Measurements from ENCODE around the gene AGBL5. TPM values are rescaled to one million over a fixed set of nuclear protein-coding genes. Genes with fewer than 3 reads are reported as not detected.

AGBL5 gene
- total RNA-seq, 1 donor from 2014 or later = 68.3 TPM

DNA sequence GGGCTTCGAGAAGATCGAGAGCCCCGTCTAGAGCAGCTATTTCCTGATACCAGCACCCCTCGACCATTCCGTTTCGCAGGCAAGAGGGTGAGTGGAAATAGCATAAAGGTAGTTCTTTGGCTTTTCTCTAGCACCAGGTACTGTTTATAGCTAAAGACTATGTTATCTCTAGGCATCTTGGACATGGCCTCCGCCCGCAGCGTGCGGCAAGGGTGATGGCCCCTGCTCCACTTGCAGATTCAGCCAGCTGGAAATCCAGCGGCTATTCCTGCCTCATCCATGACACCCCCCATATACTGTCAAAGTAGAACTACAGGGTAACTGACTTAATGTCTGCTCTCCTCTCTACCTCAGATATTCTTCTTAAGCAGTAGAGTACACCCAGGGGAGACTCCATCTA is 3.3 kb downstream of the AGBL5 start:
- H3K36me3 ChIP-seq = no peaks in the 10 kb centered on the region
- no peak overlapping the region for H3K27ac ChIP-seq
- peaks cover 3% of the 10 kb centered on the region for H3K79me2 ChIP-seq (ENCODE audit: low read depth)
- no peak overlapping the region for H2AFZ ChIP-seq (replicated peaks)
- H3K9me3 ChIP-seq (ENCODE audit: low read depth) = no peaks in the 10 kb centered on the region
- Mint-ChIP-seq H3K36me3 (peaks cover 46% of the 10 kb centered on the region), H3K27ac (no peak overlapping the region), H3K27me3 (ENCODE audit: insufficient read depth, low read depth) (peaks cover 20% of the 10 kb centered on the region), H3K4me1 (peaks cover 22% of the 10 kb centered on the region), H3K9me3 (peaks cover 14% of the 10 kb centered on the region), H3K4me3 (no peak overlapping the region)
- no peaks in the 10 kb centered on the region for H4K20me1 ChIP-seq (ENCODE audit: low read depth)
- H3K4me3 ChIP-seq = no peak overlapping the region
- no peak overlapping the region for H3K9ac ChIP-seq
- H3K4me2 ChIP-seq = no peak overlapping the region
- DNase-seq (ENCODE audit: low spot score) = no peak
- TF ChIP-seq, protein P1, sequence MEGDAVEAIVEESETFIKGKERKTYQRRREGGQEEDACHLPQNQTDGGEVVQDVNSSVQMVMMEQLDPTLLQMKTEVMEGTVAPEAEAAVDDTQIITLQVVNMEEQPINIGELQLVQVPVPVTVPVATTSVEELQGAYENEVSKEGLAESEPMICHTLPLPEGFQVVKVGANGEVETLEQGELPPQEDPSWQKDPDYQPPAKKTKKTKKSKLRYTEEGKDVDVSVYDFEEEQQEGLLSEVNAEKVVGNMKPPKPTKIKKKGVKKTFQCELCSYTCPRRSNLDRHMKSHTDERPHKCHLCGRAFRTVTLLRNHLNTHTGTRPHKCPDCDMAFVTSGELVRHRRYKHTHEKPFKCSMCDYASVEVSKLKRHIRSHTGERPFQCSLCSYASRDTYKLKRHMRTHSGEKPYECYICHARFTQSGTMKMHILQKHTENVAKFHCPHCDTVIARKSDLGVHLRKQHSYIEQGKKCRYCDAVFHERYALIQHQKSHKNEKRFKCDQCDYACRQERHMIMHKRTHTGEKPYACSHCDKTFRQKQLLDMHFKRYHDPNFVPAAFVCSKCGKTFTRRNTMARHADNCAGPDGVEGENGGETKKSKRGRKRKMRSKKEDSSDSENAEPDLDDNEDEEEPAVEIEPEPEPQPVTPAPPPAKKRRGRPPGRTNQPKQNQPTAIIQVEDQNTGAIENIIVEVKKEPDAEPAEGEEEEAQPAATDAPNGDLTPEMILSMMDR (IDR thresholded peaks at IDR 0.05) = no peak
- TF ChIP-seq EZH2phosphoT487 (IDR thresholded peaks at IDR 0.05) (no peak), EZH2 (IDR thresholded peaks at IDR 0.05) (no peak)
- H3K27me3 ChIP-seq = no peaks in the 10 kb centered on the region
- no peaks in the 10 kb centered on the region for H3K4me1 ChIP-seq
- peaks cover 20% of the 10 kb centered on the region for H3F3A ChIP-seq (ENCODE audit: low read depth)

DNA sequence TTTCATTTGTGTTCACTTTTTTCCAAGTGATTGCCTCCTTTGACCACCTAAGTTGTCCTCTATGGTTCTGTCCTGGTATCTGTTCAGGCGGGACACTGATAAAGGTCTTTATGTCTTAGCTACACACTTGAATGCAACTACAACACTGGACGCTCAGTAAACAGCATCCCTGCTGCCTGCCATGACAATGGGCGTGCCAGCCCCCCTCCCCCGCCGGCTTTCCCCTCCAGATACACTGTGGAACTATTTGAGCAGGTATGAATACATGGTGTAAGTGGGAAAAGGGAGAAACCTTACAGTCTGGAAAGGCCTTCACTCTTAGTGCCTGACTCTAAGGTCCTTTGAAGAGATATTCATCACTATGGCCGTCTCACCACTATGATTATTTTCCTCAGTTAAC is 5.7 kb downstream of the AGBL5 start:
- Histone ChIP-seq H2AFZ (replicated peaks) (no peak overlapping the region), H3K79me2 (ENCODE audit: low read depth) (no peaks in the 10 kb centered on the region), H3K4me3 (no peak overlapping the region), H3F3A (ENCODE audit: low read depth) (peaks cover 2% of the 10 kb centered on the region), H4K20me1 (ENCODE audit: low read depth) (no peaks in the 10 kb centered on the region), H3K27me3 (no peaks in the 10 kb centered on the region), H3K36me3 (no peaks in the 10 kb centered on the region), H3K4me1 (no peaks in the 10 kb centered on the region), H3K9me3 (ENCODE audit: low read depth) (no peaks in the 10 kb centered on the region), H3K9ac (no peak overlapping the region), H3K27ac (no peak overlapping the region), H3K4me2 (no peak overlapping the region)
- Mint-ChIP-seq H3K36me3 (peaks cover 42% of the 10 kb centered on the region), H3K27ac (no peak overlapping the region), H3K9me3 (no peaks in the 10 kb centered on the region), H3K27me3 (ENCODE audit: insufficient read depth, low read depth) (peaks cover 6% of the 10 kb centered on the region), H3K4me1 (peaks cover 11% of the 10 kb centered on the region), H3K4me3 (no peak overlapping the region)
- no peak for DNase-seq (ENCODE audit: low spot score)
- no peak for TF ChIP-seq EZH2 (IDR thresholded peaks at IDR 0.05)
- TF ChIP-seq, protein P1 (IDR thresholded peaks at IDR 0.05) = no peak
- TF ChIP-seq EZH2phosphoT487 (IDR thresholded peaks at IDR 0.05) = no peak

DNA sequence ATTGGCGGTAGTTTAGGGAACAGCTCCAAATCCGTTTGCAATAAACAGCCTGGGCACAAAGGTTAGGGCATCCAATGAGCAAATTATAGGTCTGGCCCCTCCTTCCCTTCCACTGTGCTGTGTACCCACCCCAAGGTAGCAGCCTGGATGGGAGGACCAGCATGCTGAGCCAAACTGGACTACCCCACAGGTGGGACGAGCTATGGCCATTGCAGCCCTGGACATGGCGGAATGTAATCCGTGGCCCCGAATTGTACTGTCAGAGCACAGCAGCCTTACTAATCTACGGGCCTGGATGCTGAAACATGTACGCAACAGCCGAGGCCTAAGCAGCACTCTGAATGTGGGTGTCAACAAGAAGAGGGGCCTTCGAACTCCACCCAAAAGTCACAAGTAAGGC is 6.7 kb downstream of the AGBL5 start:
- Histone ChIP-seq H3K4me3 (no peak overlapping the region), H3K4me1 (no peaks in the 10 kb centered on the region), H3F3A (ENCODE audit: low read depth) (peaks cover 2% of the 10 kb centered on the region), H3K27ac (no peak overlapping the region), H3K79me2 (ENCODE audit: low read depth) (no peaks in the 10 kb centered on the region), H2AFZ (replicated peaks) (no peak overlapping the region), H3K4me2 (no peak overlapping the region), H3K27me3 (no peaks in the 10 kb centered on the region), H3K36me3 (no peaks in the 10 kb centered on the region), H4K20me1 (ENCODE audit: low read depth) (peaks cover 6% of the 10 kb centered on the region), H3K9me3 (ENCODE audit: low read depth) (no peaks in the 10 kb centered on the region), H3K9ac (no peak overlapping the region)
- no peaks in the 10 kb centered on the region for H3K9me3 Mint-ChIP-seq
- no peak overlapping the region for H3K27ac Mint-ChIP-seq
- H3K4me1 Mint-ChIP-seq = peaks cover under 1% of the 10 kb centered on the region
- TF ChIP-seq EZH2 (IDR thresholded peaks at IDR 0.05) (no peak), EZH2phosphoT487 (IDR thresholded peaks at IDR 0.05) (no peak)
- TF ChIP-seq, protein P1 (IDR thresholded peaks at IDR 0.05) = no peak
- peaks cover 44% of the 10 kb centered on the region for H3K36me3 Mint-ChIP-seq
- peaks cover 6% of the 10 kb centered on the region for H3K27me3 Mint-ChIP-seq (ENCODE audit: insufficient read depth, low read depth)
- H3K4me3 Mint-ChIP-seq = no peak overlapping the region
- no peak for DNase-seq (ENCODE audit: low spot score)

Data from neural progenitor cell (in vitro differentiated cells).